Kidney (tissue), 14 donors: Measurements from ENCODE around the gene FHOD3. TPM values are rescaled to one million over a fixed set of nuclear protein-coding genes. Genes with fewer than 3 reads are reported as not detected.

ENCODE experiments used
- DNase-seq, 5 donors: peaks; one replicate each; pipeline ENCODE4 v3.0.0-alpha.2; 2013 to 2020
- FAIRE-seq: peaks from 2 replicates; lab custom pipeline; 2012; peaks lifted over from hg19 to GRCh38; lab: Jason Lieb, UNC
- H3K27ac ChIP-seq, 2 donors: one replicate each; pipeline ENCODE4 v1.7.0; 2013; ENCODE audit warnings: low read depth in 2 of 2, low read length in 2 of 2, inconsistent platforms in 1 of 2
- H3K27me3 ChIP-seq: one replicate; pipeline ENCODE4 v1.7.1; 2013; ENCODE audit warnings: low read length, inconsistent platforms; ENCODE audit not compliant: control insufficient read depth, insufficient read depth
- H3K36me3 ChIP-seq, 3 donors: one replicate each; pipeline versions ENCODE4 v1.7.0 to v1.7.1; 2013; ENCODE audit warnings: low read length in 3 of 3, control low read depth in 1 of 3, inconsistent platforms in 1 of 3; ENCODE audit not compliant: insufficient read depth in 3 of 3, control insufficient read depth in 2 of 3
- H3K4me1 ChIP-seq, 3 donors: one replicate each; pipeline versions ENCODE4 v1.7.0 to v1.7.1; 2013; ENCODE audit warnings: low read length in 3 of 3, inconsistent platforms in 1 of 3, low read depth in 1 of 3; ENCODE audit not compliant: control insufficient read depth in 2 of 3, insufficient read depth in 2 of 3
- H3K4me3 ChIP-seq, 3 donors: one replicate each; pipeline versions ENCODE4 v1.7.0 to v1.8.1; 2013; ENCODE audit warnings: low read length in 3 of 3, control low read depth in 1 of 3, inconsistent platforms in 1 of 3
- H3K9ac ChIP-seq, 3 donors: one replicate each; pipeline versions ENCODE4 v1.7.0 to v1.7.1; 2013; ENCODE audit warnings: low read length in 3 of 3, control low read depth in 1 of 3, inconsistent platforms in 1 of 3
- H3K9me3 ChIP-seq, 3 donors: one replicate each; pipeline versions ENCODE4 v1.7.0 to v1.7.1; 2013; ENCODE audit warnings: low read length in 3 of 3, control low read depth in 1 of 3, inconsistent platforms in 1 of 3; ENCODE audit not compliant: control insufficient read depth in 2 of 3, insufficient read depth in 1 of 3
- intact Hi-C: fragments of 100-400 bp; cut with DNase I; formaldehyde crosslinking; loops from one replicate; pipeline ENCODE4 v1.11.1; 2022
- polyA plus RNA-seq: library from polyadenylated mRNA; stranded (reverse); fragments of 350-450 nt; fragmentation: Illumina TruSeq; extraction: RNeasy Lipid Tissue Mini Kit (QIAGEN cat#74804); gene quantifications from one replicate; pipeline ENCODE4 v1.2.3, GENCODE V29; 2014; ENCODE audit warnings: low read depth, low replicate concordance; ENCODE audit not compliant: insufficient read depth
- total RNA-seq: library from RNA; stranded (reverse); fragmentation: NEBNext Ultra II Directional; extraction: Animal tissue kit (Norgen Biotek cat#: 25700); gene quantifications from one replicate; pipeline ENCODE4 v1.2.1, GENCODE V29; 2021
- TF ChIP-seq, protein P1 (sequence below): IDR thresholded peaks from 3 replicates; pipeline ENCODE4 v1.5.1; 2012; ENCODE audit warnings: mild to moderate bottlenecking, moderate library complexity, borderline replicate concordance; ENCODE audit not compliant: insufficient read depth; ENCODE audit errors: extremely low read depth
- donor health status: control.
- donor health status: control.
- donor health status: control.
- donor health status: control.
- donor health status: control.
- donor health status: DM: yes; HTN: yes; CAD: no.
- donor health status: Normal renal cell carcinoma (clear cell type).

Gene FHOD3
- total and polyA plus RNA-seq, 2 donors from 2014 or later = 21.5 to 28.0 TPM

DNA sequence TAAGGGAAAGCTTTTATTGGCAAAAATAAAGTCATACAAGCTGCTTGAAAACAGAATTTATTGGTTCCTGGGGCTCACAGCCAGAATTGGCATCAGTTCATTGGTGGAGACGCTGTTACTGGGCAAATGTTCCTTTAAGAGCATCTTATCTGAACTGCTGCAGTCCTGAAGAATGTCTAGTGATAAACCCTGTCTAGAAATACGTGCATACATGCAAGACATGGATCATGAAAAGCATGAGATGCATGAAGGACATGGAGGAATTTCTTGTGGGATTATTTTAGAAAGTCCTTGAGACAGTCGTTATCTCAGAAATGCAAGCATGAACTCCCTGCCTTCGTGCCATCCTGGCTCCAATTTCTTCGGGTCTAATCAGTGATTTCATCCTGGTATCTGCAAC, 32.5 kb upstream of the FHOD3 start:
- no peak overlapping the region for H3K27ac ChIP-seq
- intact Hi-C loops = no loop called here
- no peaks in the 10 kb centered on the region for H3K36me3 ChIP-seq
- H3K4me3 ChIP-seq = no peak overlapping the region
- TF ChIP-seq, protein P1, sequence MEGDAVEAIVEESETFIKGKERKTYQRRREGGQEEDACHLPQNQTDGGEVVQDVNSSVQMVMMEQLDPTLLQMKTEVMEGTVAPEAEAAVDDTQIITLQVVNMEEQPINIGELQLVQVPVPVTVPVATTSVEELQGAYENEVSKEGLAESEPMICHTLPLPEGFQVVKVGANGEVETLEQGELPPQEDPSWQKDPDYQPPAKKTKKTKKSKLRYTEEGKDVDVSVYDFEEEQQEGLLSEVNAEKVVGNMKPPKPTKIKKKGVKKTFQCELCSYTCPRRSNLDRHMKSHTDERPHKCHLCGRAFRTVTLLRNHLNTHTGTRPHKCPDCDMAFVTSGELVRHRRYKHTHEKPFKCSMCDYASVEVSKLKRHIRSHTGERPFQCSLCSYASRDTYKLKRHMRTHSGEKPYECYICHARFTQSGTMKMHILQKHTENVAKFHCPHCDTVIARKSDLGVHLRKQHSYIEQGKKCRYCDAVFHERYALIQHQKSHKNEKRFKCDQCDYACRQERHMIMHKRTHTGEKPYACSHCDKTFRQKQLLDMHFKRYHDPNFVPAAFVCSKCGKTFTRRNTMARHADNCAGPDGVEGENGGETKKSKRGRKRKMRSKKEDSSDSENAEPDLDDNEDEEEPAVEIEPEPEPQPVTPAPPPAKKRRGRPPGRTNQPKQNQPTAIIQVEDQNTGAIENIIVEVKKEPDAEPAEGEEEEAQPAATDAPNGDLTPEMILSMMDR = no peak
- H3K9me3 ChIP-seq = no peaks in the 10 kb centered on the region
- FAIRE-seq (no peak), DNase-seq (no peak)
- H3K9ac ChIP-seq = no peak overlapping the region
- H3K27me3 ChIP-seq = no peaks in the 10 kb centered on the region
- H3K4me1 ChIP-seq = no peaks in the 10 kb centered on the region

DNA sequence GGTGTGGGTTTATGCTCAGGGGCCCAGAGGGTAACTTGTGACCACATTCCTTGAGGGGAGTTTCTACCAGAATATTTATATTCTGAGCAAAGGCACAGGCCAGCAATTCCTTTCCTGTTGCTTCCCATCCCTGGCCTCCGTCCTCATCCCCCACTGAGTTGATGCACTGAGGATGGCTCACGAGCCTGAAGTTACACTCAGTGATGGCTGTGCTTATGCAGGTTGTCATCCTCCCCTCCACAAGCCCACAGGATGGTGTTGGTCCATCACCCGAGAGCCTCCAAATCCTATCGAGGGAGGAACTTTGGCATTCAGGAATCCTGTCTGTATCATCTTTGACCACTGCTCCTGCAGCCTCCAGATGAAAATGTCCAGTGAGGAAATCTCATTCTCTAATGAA, 28.4 kb upstream of the FHOD3 start:
- DNase-seq (no peak), FAIRE-seq (no peak)
- H3K27ac ChIP-seq = no peak overlapping the region
- H3K4me3 ChIP-seq = no peak overlapping the region
- TF ChIP-seq, protein P1 = no peak
- no peaks in the 10 kb centered on the region for H3K4me1 ChIP-seq
- H3K9ac ChIP-seq = no peak overlapping the region
- no peaks in the 10 kb centered on the region for H3K9me3 ChIP-seq
- H3K27me3 ChIP-seq = no peaks in the 10 kb centered on the region
- intact Hi-C loops = no loop called here
- H3K36me3 ChIP-seq = no peaks in the 10 kb centered on the region

DNA sequence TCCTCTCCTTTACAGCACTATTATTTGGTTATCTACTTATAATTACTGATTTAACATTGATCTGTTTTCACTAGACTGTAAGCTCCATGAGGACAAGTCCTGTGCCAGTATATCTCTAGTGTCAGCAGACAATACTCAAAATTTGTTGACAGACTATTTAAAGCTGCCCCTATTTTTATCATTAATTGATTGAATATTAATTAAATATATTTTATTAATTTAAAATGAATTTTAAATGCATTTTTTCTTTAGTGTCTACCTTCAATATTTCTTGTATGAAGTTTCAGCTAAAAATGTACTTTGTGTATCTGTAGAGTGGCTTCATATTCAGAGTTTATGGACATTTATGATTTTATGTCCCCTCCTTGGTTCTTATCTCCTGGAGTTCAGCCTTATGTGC, 26.4 kb upstream of the FHOD3 start:
- TF ChIP-seq, protein P1 = no peak
- Histone ChIP-seq H3K27ac (no peak overlapping the region), H3K9me3 (no peaks in the 10 kb centered on the region), H3K36me3 (no peaks in the 10 kb centered on the region), H3K27me3 (no peaks in the 10 kb centered on the region), H3K4me1 (no peaks in the 10 kb centered on the region), H3K4me3 (no peak overlapping the region), H3K9ac (no peak overlapping the region)
- FAIRE-seq (no peak), DNase-seq (no peak)
- intact Hi-C loops = no loop called here

DNA sequence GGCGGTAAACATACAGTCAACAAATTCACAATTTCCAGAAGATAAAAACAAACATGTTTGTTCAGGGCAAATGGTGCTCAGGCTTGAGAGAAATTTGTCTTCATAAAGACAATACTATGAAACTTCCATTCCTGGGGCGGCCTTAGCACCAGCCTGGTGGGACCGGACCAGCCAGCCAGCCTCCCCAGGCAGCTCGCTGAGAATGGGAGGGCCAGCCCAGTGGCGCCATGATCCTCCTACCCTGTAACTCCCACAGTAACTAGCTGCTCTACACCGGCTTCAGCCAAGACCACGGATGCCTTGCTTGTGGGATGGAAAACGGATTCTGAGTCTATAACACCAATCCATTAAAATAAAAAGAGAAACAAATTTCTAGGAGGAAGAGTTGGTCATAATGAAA, 24.2 kb upstream of the FHOD3 start:
- H3K27me3 ChIP-seq = no peaks in the 10 kb centered on the region
- H3K9me3 ChIP-seq = no peaks in the 10 kb centered on the region
- H3K27ac ChIP-seq = no peak overlapping the region
- H3K9ac ChIP-seq = no peak overlapping the region
- TF ChIP-seq, protein P1 = no peak
- DNase-seq (no peak), FAIRE-seq (no peak)
- intact Hi-C loops = no loop called here
- no peaks in the 10 kb centered on the region for H3K4me1 ChIP-seq
- no peaks in the 10 kb centered on the region for H3K36me3 ChIP-seq
- no peak overlapping the region for H3K4me3 ChIP-seq
